Measurements from ENCODE around the gene SP7. TPM values are rescaled to one million over a fixed set of nuclear protein-coding genes. Genes with fewer than 3 reads are reported as not detected.
"Not testable (repeated sequence)": the region's sequence is repeated elsewhere in the genome, so short reads cannot be mapped to it uniquely, and the experiment has no call there.

Gene SP7
- total RNA-seq, 1 donor from 2014 or later: not detected

GRCh38 chr12:53324113-53324778, 11.9 kb downstream of the SP7 start:
- DNase-seq (ENCODE audit: low read depth): no peak

- DNase-seq (ENCODE audit: low read depth): no peak
Measured at GRCh38 chr12:53320352-53321195, 15.6 kb downstream of the SP7 start.

GRCh38 chr12:53313996-53314395, 22.2 kb downstream of the SP7 start:
- no peak for DNase-seq (ENCODE audit: low read depth)

- DNase-seq (ENCODE audit: low read depth): no peak
Measured at GRCh38 chr12:53308276-53308675, 27.9 kb downstream of the SP7 start.

- no peak for DNase-seq (ENCODE audit: low read depth)
Measured at GRCh38 chr12:53306826-53307225, 29.3 kb downstream of the SP7 start.

GRCh38 chr12:53302903-53303302, 33.3 kb downstream of the SP7 start:
- no peak for DNase-seq (ENCODE audit: low read depth)

GRCh38 chr12:53300187-53300586, 36.0 kb downstream of the SP7 start:
- peak; percentile 22 for DNase-seq (ENCODE audit: low read depth)

- DNase-seq (ENCODE audit: low read depth): peak; percentile 91
Measured at GRCh38 chr12:53299454-53300180, 36.5 kb downstream of the SP7 start, which contains the start of gene MYG1. TSS of gene MYG1 (plus strand) at chr12:53299695. CDS start at chr12:53299738, 43 bp downstream.

GRCh38 chr12:53299101-53299453, 37.1 kb downstream of the SP7 start:
- peak; percentile 59 for DNase-seq (ENCODE audit: low read depth)

GRCh38 chr12:53298164-53298563, 38.0 kb downstream of the SP7 start:
- DNase-seq (ENCODE audit: low read depth): no peak

GRCh38 chr12:53297106-53297505, 39.0 kb downstream of the SP7 start:
- DNase-seq (ENCODE audit: low read depth): not testable (repeated sequence)

- no peak for DNase-seq (ENCODE audit: low read depth)
Measured at GRCh38 chr12:53295891-53296219, 40.3 kb downstream of the SP7 start.

- DNase-seq (ENCODE audit: low read depth): peak; percentile 90
Measured at GRCh38 chr12:53295070-53295890, 40.9 kb downstream of the SP7 start, which contains the start of gene PFDN5. TSS of gene PFDN5 (plus strand) at chr12:53295542. CDS start at chr12:53295568, 26 bp downstream.

GRCh38 chr12:53292426-53292825, 43.7 kb downstream of the SP7 start:
- peak; percentile 43 for DNase-seq (ENCODE audit: low read depth)

GRCh38 chr12:53290661-53291060, 45.5 kb downstream of the SP7 start:
- DNase-seq (ENCODE audit: low read depth): peak; percentile 18

GRCh38 chr12:53289891-53290290, 46.3 kb downstream of the SP7 start:
- DNase-seq (ENCODE audit: low read depth): peak; percentile 51

- no peak for DNase-seq (ENCODE audit: low read depth)
Measured at GRCh38 chr12:53288322-53288721, 47.8 kb downstream of the SP7 start.

GRCh38 chr12:53287741-53288216, 48.4 kb downstream of the SP7 start:
- DNase-seq (ENCODE audit: low read depth): peak; percentile 71

- DNase-seq (ENCODE audit: low read depth): no peak
Measured at GRCh38 chr12:53286448-53286847, 49.7 kb downstream of the SP7 start.

GRCh38 chr12:53279888-53280498, 56.2 kb downstream of the SP7 start:
- DNase-seq (ENCODE audit: low read depth): no peak
